ENCODE results near the gene TRIL. TPM values are rescaled to one million over a fixed set of nuclear protein-coding genes. Genes with fewer than 3 reads are reported as not detected.
A peak's percentile ranks its signal among the peaks of the same experiment; 100 is the strongest.

TRIL gene
- total and polyA plus RNA-seq, 2 experiments from 2014 or later, result 0.95 to 4.5 TPM

GRCh38 chr7:28957751-28958234 is 337 bp downstream of the TRIL start:
- TF ChIP-seq EZH2 (IDR thresholded peaks at IDR 0.05; ENCODE audit: low read depth, unreplicated experiment) (peak; percentile 48), CTCF (conservative IDR thresholded peaks at IDR 0.05; ENCODE audit: low read depth in 2 of 2) (peak in 1 of 2 experiments; percentile 19; a peak in 1 of 4 replicates), JUNB (IDR thresholded peaks at IDR 0.05; ENCODE audit: unreplicated experiment) (no peak)
- Mint-ChIP-seq H3K36me3 (ENCODE audit: low read depth) (no peaks in the 10 kb centered on the region), H3K27me3 (ENCODE audit: insufficient read depth, low read depth, poor library complexity) (peaks cover 46% of the 10 kb centered on the region), H3K27ac (no peak overlapping the region), H3K4me3 (peak overlapping the region; percentile 75), H3K9me3 (no peaks in the 10 kb centered on the region), H3K4me1 (peaks cover 48% of the 10 kb centered on the region)
- no peak overlapping the region for H3K27ac ChIP-seq (ENCODE audit: low read depth)
- H3K36me3 ChIP-seq (ENCODE audit: insufficient read depth), result no peaks in the 10 kb centered on the region
- peak overlapping the region; percentile 70 for H3K4me3 ChIP-seq
- H3K4me1 ChIP-seq (ENCODE audit: insufficient read depth), result peaks cover 29% of the 10 kb centered on the region
- no peaks in the 10 kb centered on the region for H3K9me2 ChIP-seq (ENCODE audit: insufficient read depth)
- ATAC-seq (peak; percentile 7), DNase-seq (ENCODE audit: low spot score) (peak; percentile 60)
- peak overlapping the region; percentile 99 for H2AFZ ChIP-seq
- 0 out of 2 replicates have a peak, but pooled peaks cover 11% of the 10 kb centered on the region for H3F3A ChIP-seq (replicated peaks; ENCODE audit: low read depth)
- no peaks in the 10 kb centered on the region for H3K79me2 ChIP-seq (replicated peaks; ENCODE audit: insufficient read depth)
- H4K20me1 ChIP-seq (replicated peaks; ENCODE audit: insufficient read depth), result no peaks in the 10 kb centered on the region; the same call in 1 of the 2 replicates
- peak overlapping the region; percentile 87 for H3K4me2 ChIP-seq
- peaks cover 71% of the 10 kb centered on the region for H3K27me3 ChIP-seq (ENCODE audit: insufficient read depth)

- H3K4me1 Mint-ChIP-seq, result peaks cover 42% of the 10 kb centered on the region
- Histone ChIP-seq H3F3A (replicated peaks; ENCODE audit: low read depth) (0 out of 2 replicates have a peak, but pooled peaks cover 11% of the 10 kb centered on the region), H3K79me2 (replicated peaks; ENCODE audit: insufficient read depth) (no peaks in the 10 kb centered on the region), H3K4me1 (ENCODE audit: insufficient read depth) (peaks cover 25% of the 10 kb centered on the region), H2AFZ (peak overlapping the region; percentile 99), H3K27me3 (ENCODE audit: insufficient read depth) (peaks cover 71% of the 10 kb centered on the region), H3K27ac (ENCODE audit: low read depth) (no peak overlapping the region), H3K4me2 (peak overlapping the region; percentile 87), H3K4me3 (peak overlapping the region; percentile 70), H3K9me2 (ENCODE audit: insufficient read depth) (no peaks in the 10 kb centered on the region), H3K36me3 (ENCODE audit: insufficient read depth) (no peaks in the 10 kb centered on the region), H4K20me1 (replicated peaks; ENCODE audit: insufficient read depth) (no peaks in the 10 kb centered on the region; the same call in 1 of the 2 replicates)
- H3K36me3 Mint-ChIP-seq (ENCODE audit: low read depth), result no peaks in the 10 kb centered on the region
- DNase-seq (ENCODE audit: low spot score) (peak; percentile 69), ATAC-seq (peak; percentile 4)
- TF ChIP-seq ZNF331 (CRISPR knock-in tag; IDR thresholded peaks at IDR 0.05; ENCODE audit: low read depth) (no peak), EZH2 (IDR thresholded peaks at IDR 0.05; ENCODE audit: low read depth, unreplicated experiment) (peak; percentile 55)
- peak overlapping the region; percentile 75 for H3K4me3 Mint-ChIP-seq
- H3K9me3 Mint-ChIP-seq, result no peaks in the 10 kb centered on the region
- peaks cover 46% of the 10 kb centered on the region for H3K27me3 Mint-ChIP-seq (ENCODE audit: insufficient read depth, low read depth, poor library complexity)
- H3K27ac Mint-ChIP-seq, result no peak overlapping the region
Observed at GRCh38 chr7:28957064-28957750, 923 bp downstream of the TRIL start.

DNA sequence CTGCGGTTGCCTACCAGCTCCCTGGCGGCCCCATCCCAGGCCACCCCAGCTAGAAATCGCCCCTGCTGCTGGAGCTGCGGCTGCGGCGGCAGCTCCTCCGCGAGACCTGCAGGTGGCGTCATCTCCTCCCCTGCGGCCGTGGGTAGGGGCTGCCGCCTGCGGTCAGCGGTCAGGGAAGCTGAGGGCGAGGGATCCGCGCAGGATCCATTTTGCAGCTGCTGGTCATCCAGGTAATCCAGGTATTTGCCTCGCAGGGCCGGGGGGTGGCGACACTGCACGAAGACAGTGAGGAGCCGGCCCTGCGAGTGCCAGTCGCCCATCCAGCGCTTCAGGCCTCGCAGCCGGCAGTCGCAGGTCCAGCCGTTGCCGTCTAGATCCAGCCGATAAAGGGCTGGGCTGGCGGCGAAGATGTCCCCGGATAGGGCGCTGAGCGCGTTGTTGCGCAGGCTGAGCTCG is 1.5 kb downstream of the TRIL start:
- no peaks in the 10 kb centered on the region for H3K36me3 ChIP-seq (ENCODE audit: insufficient read depth)
- peak overlapping the region; percentile 70 for H3K4me3 ChIP-seq
- TF ChIP-seq STAT1 (IDR thresholded peaks at IDR 0.05; ENCODE audit: unreplicated experiment) (no peak), CTCF (conservative IDR thresholded peaks at IDR 0.05; ENCODE audit: low read depth in 2 of 2) (peak; percentile 53 to 90), CREB1 (CRISPR knock-in tag; IDR thresholded peaks at IDR 0.05; ENCODE audit: low read depth) (no peak), ZNF114 (CRISPR knock-in tag; IDR thresholded peaks at IDR 0.05) (no peak)
- ATAC-seq (peak; percentile 40), DNase-seq (ENCODE audit: low spot score) (peak; percentile 87)
- H3K27me3 Mint-ChIP-seq (ENCODE audit: insufficient read depth, low read depth, poor library complexity), result peaks cover 43% of the 10 kb centered on the region
- H3K9me2 ChIP-seq (ENCODE audit: insufficient read depth), result no peaks in the 10 kb centered on the region
- 0 out of 2 replicates have a peak, but pooled peaks cover 11% of the 10 kb centered on the region for H3F3A ChIP-seq (replicated peaks; ENCODE audit: low read depth)
- H3K4me3 Mint-ChIP-seq, result peak overlapping the region; percentile 75
- H3K27ac ChIP-seq (ENCODE audit: low read depth), result no peak overlapping the region
- peak overlapping the region; percentile 87 for H3K4me2 ChIP-seq
- H3K36me3 Mint-ChIP-seq (ENCODE audit: low read depth), result no peaks in the 10 kb centered on the region
- H3K4me1 Mint-ChIP-seq, result peaks cover 36% of the 10 kb centered on the region
- H2AFZ ChIP-seq, result peak overlapping the region; percentile 99
- peaks cover 20% of the 10 kb centered on the region for H3K4me1 ChIP-seq (ENCODE audit: insufficient read depth)
- no peaks in the 10 kb centered on the region; the same call in 1 of the 2 replicates for H4K20me1 ChIP-seq (replicated peaks; ENCODE audit: insufficient read depth)
- H3K27me3 ChIP-seq (ENCODE audit: insufficient read depth), result peaks cover 71% of the 10 kb centered on the region
- no peak overlapping the region for H3K27ac Mint-ChIP-seq
- H3K9me3 Mint-ChIP-seq, result no peaks in the 10 kb centered on the region
- H3K79me2 ChIP-seq (replicated peaks; ENCODE audit: insufficient read depth), result no peaks in the 10 kb centered on the region

Data from GM23338 (cell line).